Measurements from ENCODE around the gene TP63.

Gene TP63

DNA sequence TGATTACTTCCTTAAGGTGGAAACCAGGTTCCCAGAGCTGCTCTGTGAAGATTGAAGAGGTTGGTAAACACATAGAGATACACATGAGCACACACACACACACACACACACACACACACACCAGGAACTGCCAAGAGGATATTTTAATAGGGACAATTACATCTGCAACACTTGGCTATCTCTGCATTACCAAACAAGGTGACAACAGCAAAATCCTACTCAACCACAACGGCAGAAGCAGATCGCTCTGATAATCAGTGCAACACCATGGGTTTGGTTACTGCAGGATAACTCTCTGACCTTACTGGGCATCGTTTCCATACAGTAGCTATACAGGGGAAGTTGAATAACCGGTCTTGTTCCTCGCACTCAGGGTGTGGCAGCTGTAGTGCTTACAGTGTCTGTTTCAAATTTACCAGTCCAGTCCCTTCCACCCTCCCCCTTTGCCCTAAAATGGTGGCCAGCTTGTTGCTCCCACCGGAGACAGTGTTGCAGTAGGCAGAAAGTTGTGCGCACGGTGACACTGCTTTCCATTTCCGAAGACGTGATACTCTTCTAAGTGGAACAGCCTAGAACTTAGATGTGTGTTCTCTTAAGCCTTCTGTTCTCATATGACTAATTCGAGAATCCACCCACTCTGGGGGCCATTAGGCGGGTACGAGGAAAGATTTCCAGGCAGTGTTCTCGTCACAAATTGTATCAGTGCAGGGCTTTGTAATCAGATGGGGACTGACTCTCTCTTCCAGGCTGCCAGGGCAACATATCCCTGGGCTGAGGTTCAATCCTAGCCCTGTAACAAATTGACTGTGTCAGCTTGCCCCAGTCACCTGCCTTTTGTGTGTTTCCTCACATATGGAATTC, 313.3 kb downstream of the TP63 start:
- peak; percentile 3 to 26 for DNase-seq

GRCh38 chr3:189945935-189946709, 314.9 kb downstream of the TP63 start:
- no peak for DNase-seq

Measured in stimulated activated CD4-positive, alpha-beta T cell treated with anti-CD3 and anti-CD28 coated beads, Interleukin-4, amount 100 ng/mL, for 4 hours (primary cell).